ENCODE results near the gene SYT13.

SYT13 gene

GRCh38 chr11:45288339-45288738 is 2.2 kb upstream of the SYT13 start:
- DNase-seq (ENCODE audit: low read depth), result no peak
- no peak for TF ChIP-seq CTCF (conservative IDR thresholded peaks at IDR 0.05; ENCODE audit: control insufficient read depth, insufficient read depth, low read depth, low read length)
- H3K4me3 ChIP-seq (ENCODE audit: control insufficient read depth, low read depth, low read length), result no peak overlapping the region

GRCh38 chr11:45287316-45287903 is 1.3 kb upstream of the SYT13 start:
- no peak overlapping the region for H3K4me3 ChIP-seq (ENCODE audit: control insufficient read depth, low read depth, low read length)
- no peak for DNase-seq (ENCODE audit: low read depth)
- no peak for TF ChIP-seq CTCF (conservative IDR thresholded peaks at IDR 0.05; ENCODE audit: control insufficient read depth, insufficient read depth, low read depth, low read length)

GRCh38 chr11:45285250-45285828 is 802 bp downstream of the SYT13 start:
- DNase-seq (ENCODE audit: low read depth), result no peak
- no peak for TF ChIP-seq CTCF (conservative IDR thresholded peaks at IDR 0.05; ENCODE audit: control insufficient read depth, insufficient read depth, low read depth, low read length)
- no peak overlapping the region for H3K4me3 ChIP-seq (ENCODE audit: control insufficient read depth, low read depth, low read length)

GRCh38 chr11:45282081-45282480 is 4.1 kb downstream of the SYT13 start:
- TF ChIP-seq CTCF (conservative IDR thresholded peaks at IDR 0.05; ENCODE audit: control insufficient read depth, insufficient read depth, low read depth, low read length), result no peak

GRCh38 chr11:45280449-45280848 is 5.7 kb downstream of the SYT13 start:
- no peak for TF ChIP-seq CTCF (conservative IDR thresholded peaks at IDR 0.05; ENCODE audit: control insufficient read depth, insufficient read depth, low read depth, low read length)
- H3K4me3 ChIP-seq (ENCODE audit: control insufficient read depth, low read depth, low read length), result no peak overlapping the region
- no peak for DNase-seq (ENCODE audit: low read depth)

More at GRCh38 chr11:45282081-45282480, 4.1 kb downstream of the SYT13 start:
- H3K4me3 ChIP-seq (ENCODE audit: control insufficient read depth, low read depth, low read length), result no peak overlapping the region
- no peak for DNase-seq (ENCODE audit: low read depth)

GRCh38 chr11:45279645-45280044 is 6.5 kb downstream of the SYT13 start:
- no peak for DNase-seq (ENCODE audit: low read depth)
- no peak overlapping the region for H3K4me3 ChIP-seq (ENCODE audit: control insufficient read depth, low read depth, low read length)
- TF ChIP-seq CTCF (conservative IDR thresholded peaks at IDR 0.05; ENCODE audit: control insufficient read depth, insufficient read depth, low read depth, low read length), result no peak

Measured in fibroblast of mammary gland (primary cell).